ENCODE data around the gene C1orf87. TPM values are rescaled to one million over a fixed set of nuclear protein-coding genes. Genes with fewer than 3 reads are reported as not detected.
"Not testable (repeated sequence)": the region's sequence is repeated elsewhere in the genome, so short reads cannot be mapped to it uniquely, and the experiment has no call there.

C1orf87 gene
- total RNA-seq, 3 donors from 2014 or later, result not detected

GRCh38 chr1:59969542-59970175 lies 103.9 kb downstream of the C1orf87 start:
- not testable (repeated sequence) for H3K27me3 Mint-ChIP-seq (ENCODE audit: low read depth); ATAC-seq; H3K4me3 Mint-ChIP-seq

GRCh38 chr1:59968746-59969145 lies 104.8 kb downstream of the C1orf87 start:
- DNase-seq; H3K27me3 Mint-ChIP-seq (ENCODE audit: low read depth); H3K9me3 Mint-ChIP-seq; H3K4me3 Mint-ChIP-seq; ATAC-seq; H3K36me3 Mint-ChIP-seq (ENCODE audit: insufficient read depth); H3K4me1 Mint-ChIP-seq (ENCODE audit: low read depth): not testable (repeated sequence)

More at GRCh38 chr1:59969542-59970175, 103.9 kb downstream of the C1orf87 start:
- H3K4me1 Mint-ChIP-seq (ENCODE audit: low read depth); H3K9me3 Mint-ChIP-seq; H3K36me3 Mint-ChIP-seq (ENCODE audit: insufficient read depth); DNase-seq: not testable (repeated sequence)

- H3K4me3 Mint-ChIP-seq, result no peak overlapping the region
- no peaks in the 10 kb centered on the region for H3K36me3 Mint-ChIP-seq (ENCODE audit: insufficient read depth)
- H3K4me1 Mint-ChIP-seq (ENCODE audit: low read depth), result peaks cover 2% of the 10 kb centered on the region
- peaks cover 3% of the 10 kb centered on the region for H3K27me3 Mint-ChIP-seq (ENCODE audit: low read depth)
- no peak for DNase-seq
- ATAC-seq, result no peak
- no peaks in the 10 kb centered on the region for H3K9me3 Mint-ChIP-seq
These were observed 105.8 kb downstream of the C1orf87 start for GRCh38 chr1:59967780-59968179.

GRCh38 chr1:59967141-59967697 lies 106.4 kb downstream of the C1orf87 start:
- Mint-ChIP-seq H3K9me3 (no peaks in the 10 kb centered on the region), H3K36me3 (ENCODE audit: insufficient read depth) (no peaks in the 10 kb centered on the region), H3K4me1 (ENCODE audit: low read depth) (peaks cover 2% of the 10 kb centered on the region), H3K4me3 (no peak overlapping the region), H3K27me3 (ENCODE audit: low read depth) (peaks cover 3% of the 10 kb centered on the region)
- DNase-seq (no peak), ATAC-seq (no peak)

- no peak for ATAC-seq
- H3K9me3 Mint-ChIP-seq, result no peaks in the 10 kb centered on the region
- peaks cover 3% of the 10 kb centered on the region for H3K27me3 Mint-ChIP-seq (ENCODE audit: low read depth)
- H3K4me1 Mint-ChIP-seq (ENCODE audit: low read depth), result no peaks in the 10 kb centered on the region
- H3K36me3 Mint-ChIP-seq (ENCODE audit: insufficient read depth), result no peaks in the 10 kb centered on the region
- no peak for DNase-seq
- H3K4me3 Mint-ChIP-seq, result no peak overlapping the region
These were observed 121.5 kb downstream of the C1orf87 start for GRCh38 chr1:59952065-59952464.

- Mint-ChIP-seq H3K9me3 (no peaks in the 10 kb centered on the region), H3K4me3 (no peak overlapping the region), H3K27me3 (ENCODE audit: low read depth) (peaks cover 3% of the 10 kb centered on the region), H3K4me1 (ENCODE audit: low read depth) (no peaks in the 10 kb centered on the region), H3K36me3 (ENCODE audit: insufficient read depth) (no peaks in the 10 kb centered on the region)
- ATAC-seq (no peak), DNase-seq (no peak)
These were observed 123.9 kb downstream of the C1orf87 start for GRCh38 chr1:59949648-59950047.

GRCh38 chr1:59948990-59949389 lies 124.6 kb downstream of the C1orf87 start:
- DNase-seq (no peak), ATAC-seq (no peak)
- peaks cover 3% of the 10 kb centered on the region for H3K27me3 Mint-ChIP-seq (ENCODE audit: low read depth)
- no peaks in the 10 kb centered on the region for H3K9me3 Mint-ChIP-seq
- H3K4me3 Mint-ChIP-seq, result no peak overlapping the region
- H3K36me3 Mint-ChIP-seq (ENCODE audit: insufficient read depth), result no peaks in the 10 kb centered on the region
- no peaks in the 10 kb centered on the region for H3K4me1 Mint-ChIP-seq (ENCODE audit: low read depth)

GRCh38 chr1:59947047-59947938 lies 126.3 kb downstream of the C1orf87 start:
- ATAC-seq (peak; percentile 66 to 74), DNase-seq (peak; percentile 32)
- H3K36me3 Mint-ChIP-seq (ENCODE audit: insufficient read depth), result no peaks in the 10 kb centered on the region
- no peak overlapping the region for H3K4me3 Mint-ChIP-seq
- peaks cover 5% of the 10 kb centered on the region for H3K27me3 Mint-ChIP-seq (ENCODE audit: low read depth)
- H3K4me1 Mint-ChIP-seq (ENCODE audit: low read depth), result no peaks in the 10 kb centered on the region
- H3K9me3 Mint-ChIP-seq, result no peaks in the 10 kb centered on the region

GRCh38 chr1:59945790-59946189 lies 127.8 kb downstream of the C1orf87 start:
- no peaks in the 10 kb centered on the region for H3K36me3 Mint-ChIP-seq (ENCODE audit: insufficient read depth)
- no peaks in the 10 kb centered on the region for H3K9me3 Mint-ChIP-seq
- no peak overlapping the region for H3K4me3 Mint-ChIP-seq
- DNase-seq, result no peak
- peaks cover 5% of the 10 kb centered on the region for H3K27me3 Mint-ChIP-seq (ENCODE audit: low read depth)
- H3K4me1 Mint-ChIP-seq (ENCODE audit: low read depth), result no peaks in the 10 kb centered on the region
- ATAC-seq, result no peak

Other genes with a start within 250 kb of the C1orf87 start
- 1 to 10 TPM in 2 of 3 donors, under 1 TPM in 1; 0.52 to 1.3 (median 1.1) TPM for gene CYP2J2, start 147.0 kb downstream of the C1orf87 start, total RNA-seq

Data from activated T-cell treated with anti-CD3 and anti-CD28 coated beads, Interleukin-2, amount 50 U/mL, for 4 hours (primary cell).